Lung (tissue), 12 donors: ENCODE data around the gene PHACTR1. TPM values are rescaled to one million over a fixed set of nuclear protein-coding genes. Genes with fewer than 3 reads are reported as not detected.
A peak's percentile ranks its signal among the peaks of the same experiment; 100 is the strongest.

ENCODE experiments used
- ATAC-seq: fragments of 200-7000 bp; cut with Tn5 transposase; one replicate; pipeline ENCODE4 v1.9.1; 2020; ENCODE audit warnings: moderate number of reproducible peaks; ENCODE audit not compliant: insufficient read depth, low FRiP score
- DNase-seq, 3 donors: peaks; one replicate each; pipeline ENCODE4 v3.0.0-alpha.2; 2013 to 2017
- H3K27ac ChIP-seq, 2 donors: one replicate each; pipeline ENCODE4 v1.5.1; 2013; ENCODE audit warnings: mild to moderate bottlenecking in 2 of 2, moderate library complexity in 2 of 2, control low read depth in 1 of 2, inconsistent platforms in 1 of 2, low read depth in 1 of 2, low read length in 1 of 2
- H3K27me3 ChIP-seq, 3 donors: one replicate each; pipeline ENCODE4 v1.5.1; 2013; ENCODE audit warnings: low read length in 2 of 3; ENCODE audit not compliant: control insufficient read depth in 3 of 3, insufficient read depth in 3 of 3
- H3K36me3 ChIP-seq, 4 donors: one replicate each; pipeline ENCODE4 v1.5.1; 2013; ENCODE audit warnings: low read length in 4 of 4, mild to moderate bottlenecking in 1 of 4, moderate library complexity in 1 of 4; ENCODE audit not compliant: control insufficient read depth in 4 of 4, insufficient read depth in 4 of 4
- H3K4me1 ChIP-seq, 5 donors: one replicate each; pipeline ENCODE4 v1.5.1; 2013; ENCODE audit warnings: low read length in 5 of 5, mild to moderate bottlenecking in 2 of 5, moderate library complexity in 1 of 5; ENCODE audit not compliant: control insufficient read depth in 5 of 5, insufficient read depth in 5 of 5
- H3K4me3 ChIP-seq: one replicate; pipeline ENCODE4 v1.5.1; 2013; ENCODE audit warnings: mild to moderate bottlenecking, control low read depth, moderate library complexity
- H3K9ac ChIP-seq, 2 donors: one replicate each; pipeline ENCODE4 v1.5.1; 2013; ENCODE audit warnings: low read length in 2 of 2, control low read depth in 1 of 2; ENCODE audit not compliant: insufficient read depth in 1 of 2
- H3K9me3 ChIP-seq, 4 donors: one replicate each; pipeline ENCODE4 v1.5.1; 2013; ENCODE audit warnings: low read length in 3 of 4, mild to moderate bottlenecking in 1 of 4, moderate library complexity in 1 of 4; ENCODE audit not compliant: control insufficient read depth in 4 of 4, insufficient read depth in 3 of 4
- CTCF ChIP-seq: IDR thresholded peaks from 2 replicates; pipeline ENCODE4 v1.5.1; 2012; ENCODE audit warnings: mild to moderate bottlenecking; ENCODE audit errors: control extremely low read depth, extremely low read depth
- WGBS, 2 donors: extraction: QIAGEN DNeasy Blood & Tissue Kit; methylation state at CpG; one replicate each; pipeline ENCODE4 v1.1.7; 2013; 5-methylcytosine and 5-hydroxymethylcytosine counted together
- polyA plus RNA-seq, 2 donors: library from polyadenylated mRNA; stranded (reverse); fragments of 200-250 nt; gene quantifications; one replicate each; pipeline ENCODE4 v1.2.1, GENCODE V29; 2013
- total RNA-seq, 2 donors: library from RNA; depleted of rRNA in 1 of 2; stranded (reverse); fragments of >200 nt in 1 of 2; gene quantifications; one replicate each; pipeline ENCODE4 v1.2.1, GENCODE V29; 2014 to 2021
- donor health status: control.
- donor health status: control.
- donor health status: Bipolar disorder and iron deficiency.
- donor health status: healthy.
- donor health status: DM: yes; HTN: yes; CAD: no.

The PHACTR1 gene
- total and polyA plus RNA-seq, 4 donors: 16.3 to 58.8 (median 41.9) TPM

GRCh38 chr6:12782136-12782535 lies 65.6 kb downstream of the PHACTR1 start:
- Histone ChIP-seq H3K36me3 (no peaks in the 10 kb centered on the region), H3K4me1 (no peaks in the 10 kb centered on the region), H3K4me3 (no peak overlapping the region), H3K9ac (no peak overlapping the region), H3K27me3 (peaks cover 0 to 3% (median 0%) of the 10 kb centered on the region in 3 donors), H3K9me3 (no peaks in the 10 kb centered on the region), H3K27ac (no peak overlapping the region)
- no peak for TF ChIP-seq CTCF
- DNase-seq: no peak
- WGBS, 2 donors: 95% methylated on average over 5 of the region's 5 CpGs
- ATAC-seq: no peak

DNA sequence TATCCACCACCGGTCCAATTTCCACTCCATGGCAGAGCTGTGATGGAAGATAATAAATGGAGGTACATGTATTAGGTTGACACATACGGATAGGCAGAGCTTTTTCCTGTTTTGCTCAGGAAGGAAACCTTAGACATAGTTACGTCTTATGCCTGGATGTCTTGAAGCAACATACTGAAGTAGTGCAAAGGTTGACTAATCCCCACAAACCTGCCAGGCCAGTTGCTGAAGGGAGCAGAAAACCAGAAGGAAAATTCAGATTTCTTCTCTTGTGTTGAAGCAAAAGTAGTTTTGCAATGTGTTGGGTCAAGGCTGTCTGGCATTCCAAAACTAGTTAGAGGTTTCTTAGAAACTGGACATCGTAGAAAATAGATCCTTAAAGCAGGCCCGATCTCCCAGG lies 68.7 kb downstream of the PHACTR1 start:
- Histone ChIP-seq H3K27ac (no peak overlapping the region), H3K4me3 (no peak overlapping the region), H3K9ac (no peak overlapping the region), H3K4me1 (no peaks in the 10 kb centered on the region), H3K9me3 (no peaks in the 10 kb centered on the region), H3K27me3 (peaks cover 0 to 3% (median 0%) of the 10 kb centered on the region in 3 donors), H3K36me3 (no peaks in the 10 kb centered on the region)
- no peak for TF ChIP-seq CTCF
- no peak for ATAC-seq
- 73 to 74% methylated on average over 5 of the region's 5 CpGs for WGBS, 2 donors
- DNase-seq: peak in 1 of 3 donors; percentile 35

GRCh38 chr6:12785921-12786320 lies 69.4 kb downstream of the PHACTR1 start:
- no peaks in the 10 kb centered on the region for H3K36me3 ChIP-seq
- no peak overlapping the region for H3K27ac ChIP-seq
- H3K4me3 ChIP-seq: no peak overlapping the region
- ATAC-seq (no peak), DNase-seq (no peak)
- H3K4me1 ChIP-seq: no peaks in the 10 kb centered on the region
- H3K9ac ChIP-seq: no peak overlapping the region
- no peak for TF ChIP-seq CTCF
- H3K9me3 ChIP-seq: no peaks in the 10 kb centered on the region
- peaks cover 0 to 3% (median 0%) of the 10 kb centered on the region in 3 donors for H3K27me3 ChIP-seq
- 87 to 93% methylated on average over 4 of the region's 4 CpGs for WGBS, 2 donors

- TF ChIP-seq CTCF: no peak
- no peaks in the 10 kb centered on the region for H3K36me3 ChIP-seq
- ATAC-seq: no peak
- 77 to 81% methylated on average over 6 of the region's 6 CpGs for WGBS, 2 donors
- no peaks in the 10 kb centered on the region for H3K9me3 ChIP-seq
- no peak overlapping the region for H3K27ac ChIP-seq
- no peaks in the 10 kb centered on the region for H3K4me1 ChIP-seq
- H3K4me3 ChIP-seq: no peak overlapping the region
- no peaks in the 10 kb centered on the region for H3K27me3 ChIP-seq
- DNase-seq: no peak
- H3K9ac ChIP-seq: no peak overlapping the region
These were observed 74.8 kb downstream of the PHACTR1 start for GRCh38 chr6:12791371-12791770.
